GM21576 (cell line): ENCODE measurements around the gene DNAJB12.
"Not testable (repeated sequence)": the region's sequence is repeated elsewhere in the genome, so short reads cannot be mapped to it uniquely, and the experiment has no call there.

Experiments
- ATAC-seq: cut with Tn5 transposase; IDR thresholded peaks from one replicate; pipeline ENCODE4 v1.9.1; 2021; ENCODE audit warnings: mild to moderate bottlenecking, moderate library complexity; ENCODE audit not compliant: unreplicated experiment

The DNAJB12 gene

GRCh38 chr10:72332423-72333111, 22.2 kb downstream of the DNAJB12 start:
- ATAC-seq: no peak

DNA sequence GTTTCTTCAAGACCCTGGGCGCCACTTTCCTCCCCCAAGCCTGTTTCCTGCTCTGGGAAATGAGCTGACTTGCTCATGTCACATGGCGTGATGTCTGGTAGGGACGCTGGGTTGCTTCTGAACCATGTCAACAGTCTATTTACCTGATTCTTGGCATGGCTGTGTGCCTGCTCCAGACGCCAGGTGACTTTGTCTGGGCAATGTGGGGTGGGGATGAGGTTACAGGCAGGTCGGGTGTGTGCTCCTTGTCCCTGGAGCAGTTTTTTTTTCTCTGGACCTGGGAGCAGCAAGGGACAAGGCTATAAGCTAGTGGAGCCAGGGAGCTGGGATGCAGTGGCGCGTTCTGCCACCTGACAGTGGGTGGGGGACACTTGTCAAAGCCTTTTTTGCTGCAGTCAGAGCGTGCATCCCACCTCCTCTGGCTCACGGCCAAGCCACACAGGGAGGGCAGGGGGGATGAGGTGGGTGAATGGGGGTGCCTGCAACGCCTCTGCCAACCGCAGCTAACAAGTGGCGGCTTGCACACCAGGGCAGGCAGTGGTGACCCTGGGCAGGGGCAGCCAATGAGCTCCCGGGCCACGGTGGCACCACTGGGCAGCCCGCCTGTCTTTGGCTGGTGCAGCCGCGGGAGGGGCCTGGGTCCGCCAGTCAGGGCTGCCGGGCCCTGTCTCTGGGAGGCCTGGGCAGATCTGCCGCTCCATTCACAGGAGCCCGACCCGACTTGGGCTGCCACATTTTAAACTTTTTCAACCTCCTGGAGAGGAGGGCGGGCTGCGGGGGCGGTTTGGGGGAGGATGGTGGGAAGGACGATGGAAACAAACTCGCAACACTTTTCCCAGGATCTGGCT, 22.9 kb downstream of the DNAJB12 start:
- ATAC-seq: peak; percentile 31

DNA sequence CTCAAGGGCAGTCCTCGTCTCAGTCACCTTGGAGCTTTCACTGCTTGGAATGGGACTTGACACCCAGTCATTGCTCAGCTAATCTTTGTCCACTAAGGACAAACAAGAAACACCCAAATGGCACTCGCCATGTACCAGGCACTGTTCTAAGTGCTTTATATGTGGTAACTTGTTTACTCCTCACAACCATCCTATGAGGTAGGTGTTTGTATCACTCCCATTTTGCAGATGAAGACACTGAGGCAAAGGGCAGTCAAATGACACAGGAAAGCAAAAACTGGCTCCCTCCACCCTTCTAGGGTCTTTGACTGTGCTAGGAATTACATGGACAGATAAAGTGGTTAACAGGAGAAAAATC, 24.7 kb downstream of the DNAJB12 start:
- ATAC-seq: no peak

GRCh38 chr10:72329290-72330068, 25.2 kb downstream of the DNAJB12 start:
- no peak for ATAC-seq

DNA sequence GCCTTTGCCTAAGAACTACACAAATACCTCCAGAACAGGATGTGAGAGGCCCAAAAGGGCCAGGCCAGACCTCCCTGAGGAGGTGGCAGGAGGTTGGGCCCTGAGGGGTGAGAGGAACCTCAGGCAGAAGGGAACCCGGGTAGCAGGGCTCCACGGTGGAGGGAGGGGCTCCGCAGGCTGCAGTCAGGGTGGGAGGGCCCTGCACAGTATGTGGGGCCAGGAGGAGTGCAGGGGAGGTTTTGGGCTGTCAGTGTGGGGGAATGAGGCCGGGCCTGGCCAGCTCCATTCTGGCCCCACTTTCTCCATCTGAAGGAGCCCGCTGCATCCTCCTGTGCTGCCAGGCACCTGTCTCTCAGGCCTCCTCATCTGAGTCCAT, 25.9 kb downstream of the DNAJB12 start:
- no peak for ATAC-seq

DNA sequence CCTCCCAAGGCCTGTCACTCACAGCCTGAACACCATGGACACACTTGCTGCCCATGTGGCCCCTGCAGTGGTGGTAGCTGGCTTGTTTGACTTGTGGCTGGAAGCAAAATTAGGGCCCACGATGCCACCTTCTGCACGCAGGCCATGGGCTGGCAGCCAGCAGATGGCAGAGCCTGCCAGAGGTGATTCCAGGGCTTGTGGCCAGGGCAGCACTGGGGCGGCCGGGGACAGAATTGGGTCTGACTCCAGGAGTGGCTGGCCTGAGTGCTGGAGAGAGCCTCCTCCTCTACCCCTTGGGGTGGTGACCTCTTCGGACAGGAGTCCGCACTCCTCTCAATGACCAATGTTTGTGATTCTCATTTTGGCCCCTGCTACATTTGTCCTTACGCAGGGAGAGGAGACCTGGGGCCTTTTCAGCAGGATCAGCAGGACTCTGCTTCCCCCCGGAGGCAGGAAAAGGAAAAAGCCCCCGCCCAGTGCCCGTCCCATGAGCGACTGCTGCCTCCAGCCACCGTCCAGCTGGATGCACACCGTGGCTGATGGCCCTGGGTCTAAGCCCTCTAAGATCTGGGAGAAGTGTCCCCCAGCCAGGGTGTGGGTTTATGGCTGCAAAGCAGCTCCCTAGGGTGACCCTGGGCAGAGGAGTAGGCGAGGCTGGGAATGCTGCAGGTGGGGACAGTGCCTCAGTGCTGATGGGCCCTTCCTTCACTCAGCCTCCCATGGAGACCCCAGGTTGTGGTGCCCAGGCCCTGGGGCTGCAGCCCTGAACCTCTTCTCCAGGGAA, 26.5 kb downstream of the DNAJB12 start:
- ATAC-seq: no peak

GRCh38 chr10:72326665-72327603, 27.8 kb downstream of the DNAJB12 start:
- ATAC-seq: not testable (repeated sequence)

DNA sequence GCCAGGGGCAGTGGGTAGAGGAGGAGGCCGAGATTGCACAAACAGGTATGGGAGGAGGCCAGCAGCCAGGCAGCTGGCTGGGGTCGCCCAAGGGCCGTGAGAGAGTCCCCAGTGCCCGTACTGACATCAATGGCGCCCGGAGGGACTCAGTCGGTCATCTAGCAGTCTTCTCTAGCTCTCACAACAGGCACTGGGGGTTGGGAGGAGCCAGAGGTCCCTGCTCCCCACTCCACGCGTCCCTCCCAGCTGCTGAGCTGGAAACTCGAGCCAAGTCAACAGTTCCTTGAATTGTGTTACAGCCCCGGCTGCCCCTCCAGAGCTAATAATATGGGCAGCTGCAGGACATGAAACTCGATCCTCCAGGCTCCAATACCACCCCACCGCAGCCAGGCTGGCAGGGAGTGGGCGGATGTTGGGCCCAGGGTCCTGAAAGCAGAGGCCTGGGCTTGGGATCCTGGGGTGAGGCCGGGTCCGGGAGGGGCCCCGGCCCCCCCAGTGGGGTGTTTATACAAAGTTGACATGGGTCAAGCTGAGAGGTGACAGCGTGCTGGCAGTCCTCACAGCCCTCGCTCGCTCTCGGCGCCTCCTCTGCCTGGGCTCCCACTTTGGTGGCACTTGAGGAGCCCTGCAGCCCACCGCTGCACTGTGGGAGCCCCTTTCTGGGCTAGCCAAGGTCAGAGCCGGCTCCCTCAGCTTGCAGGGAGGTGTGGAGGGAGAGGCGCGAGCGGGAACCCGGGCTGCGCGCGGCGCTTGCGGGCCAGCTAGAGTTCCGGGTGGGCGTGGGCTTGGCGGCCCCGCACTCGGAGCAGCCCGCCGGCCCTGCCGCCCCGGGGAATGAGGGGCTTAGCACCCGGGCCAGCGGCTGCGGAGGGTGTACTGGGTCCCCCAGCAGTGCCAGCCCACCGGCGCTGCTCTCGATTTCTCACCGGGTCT, 29.2 kb downstream of the DNAJB12 start:
- not testable (repeated sequence) for ATAC-seq

DNA sequence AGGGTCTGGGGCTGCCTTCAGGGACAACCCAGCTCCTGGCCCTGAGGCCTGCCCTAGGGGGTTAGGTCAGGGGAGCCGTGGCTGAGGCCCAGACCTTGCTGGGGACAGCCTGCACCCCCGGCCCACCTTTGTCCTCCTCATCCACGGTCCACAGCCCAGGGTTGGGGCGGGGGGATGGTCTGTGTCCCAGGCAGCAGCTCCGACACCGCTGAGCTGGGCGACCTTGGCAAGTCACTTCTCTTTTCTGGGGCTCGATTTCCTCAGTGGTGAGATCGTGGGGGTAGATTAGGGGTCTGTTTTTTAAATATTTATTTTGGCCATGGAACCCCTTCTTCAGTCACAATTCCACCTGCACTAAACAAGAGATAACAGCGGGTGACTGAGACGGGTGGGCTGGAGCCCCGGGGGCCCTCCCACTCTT, 30.9 kb downstream of the DNAJB12 start:
- no peak for ATAC-seq

- no peak for ATAC-seq
These were observed 31.5 kb downstream of the DNAJB12 start for GRCh38 chr10:72323108-72323749.

- ATAC-seq: no peak
These were observed 32.2 kb downstream of the DNAJB12 start for GRCh38 chr10:72322280-72323058.

DNA sequence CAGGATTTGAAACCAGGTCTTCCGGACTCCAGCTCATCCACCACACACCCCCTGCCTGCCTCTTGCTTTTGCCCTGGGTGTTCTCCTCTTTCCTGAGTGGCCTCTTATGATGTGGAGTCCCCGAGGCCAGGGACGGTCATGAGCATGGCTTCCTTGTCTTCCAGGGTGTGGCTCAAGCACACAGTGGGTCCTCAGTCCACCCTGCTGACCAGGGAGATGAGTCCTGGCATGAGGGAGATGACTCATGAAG, 32.8 kb downstream of the DNAJB12 start:
- no peak for ATAC-seq

- no peak for ATAC-seq
These were observed 33.3 kb downstream of the DNAJB12 start for GRCh38 chr10:72321248-72322029.

DNA sequence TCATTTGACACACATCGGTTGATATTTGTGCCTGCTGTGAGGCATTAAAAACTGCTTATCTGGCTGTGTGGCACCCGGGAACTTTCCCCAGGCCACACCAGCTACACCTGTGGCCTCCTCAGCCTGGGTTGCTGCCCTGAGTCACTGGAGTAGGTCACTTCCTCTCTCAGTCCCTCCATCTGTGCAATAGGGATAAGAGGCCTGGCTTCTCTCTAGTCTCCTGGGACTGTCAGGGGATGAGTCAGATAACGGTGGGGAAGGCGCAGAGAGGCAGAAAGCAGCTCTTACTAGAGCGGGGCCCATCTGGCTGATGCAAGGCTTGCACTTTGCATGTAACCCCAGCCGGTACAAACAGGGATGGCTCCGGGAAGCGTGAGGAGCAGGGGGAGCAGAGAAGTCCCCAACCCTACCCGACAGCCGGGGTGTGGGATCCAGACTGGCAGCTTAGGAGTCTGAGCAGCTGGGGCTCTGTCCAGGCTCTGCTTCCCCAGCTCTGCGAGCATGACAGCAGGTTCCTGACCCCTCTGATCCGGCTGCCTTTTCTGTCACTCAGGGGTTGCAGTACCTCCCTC, 34.0 kb downstream of the DNAJB12 start:
- peak; percentile 64 for ATAC-seq

GRCh38 chr10:72319416-72320254, 35.1 kb downstream of the DNAJB12 start:
- ATAC-seq: peak; percentile 45
